Fibroblast of the aortic adventitia (primary cell): ENCODE results near the gene ZC3H11A. TPM values are rescaled to one million over a fixed set of nuclear protein-coding genes. Genes with fewer than 3 reads are reported as not detected.

Experiments used
- DNase-seq: peaks from one replicate; pipeline ENCODE4 v3.0.0-alpha.2; 2010; ENCODE audit warnings: low read depth
- H3K4me3 ChIP-seq: 2 replicates; pipeline ENCODE4 v1.5.1; 2011; ENCODE audit warnings: low read depth, mild to moderate bottlenecking, control low read depth, low read length, moderate library complexity
- CTCF ChIP-seq: IDR thresholded peaks from 2 replicates; pipeline ENCODE4 v1.5.1; 2011; ENCODE audit warnings: mild to moderate bottlenecking, low read length, control low read depth, inconsistent platforms; ENCODE audit not compliant: insufficient read depth
- total RNA-seq: library from RNA; depleted of rRNA; stranded (reverse); fragments of >200 nt; gene quantifications from 2 replicates; pipeline ENCODE4 v1.2.3, GENCODE V29; 2012; ENCODE audit warnings: low replicate concordance

ZC3H11A gene
- total RNA-seq, 1 donor: 108 TPM

- TF ChIP-seq CTCF: no peak
- DNase-seq: peak; percentile 88
- no peak overlapping the region for H3K4me3 ChIP-seq
Observed at GRCh38 chr1:203769505-203770343, 25.7 kb upstream of the ZC3H11A start.

GRCh38 chr1:203771901-203772301 lies 23.5 kb upstream of the ZC3H11A start:
- no peak for TF ChIP-seq CTCF
- H3K4me3 ChIP-seq: no peak overlapping the region
- DNase-seq: peak; percentile 42

GRCh38 chr1:203772836-203773235 lies 22.6 kb upstream of the ZC3H11A start:
- H3K4me3 ChIP-seq: no peak overlapping the region
- DNase-seq: no peak
- no peak for TF ChIP-seq CTCF

GRCh38 chr1:203776636-203777035 lies 18.8 kb upstream of the ZC3H11A start:
- H3K4me3 ChIP-seq: no peak overlapping the region
- TF ChIP-seq CTCF: no peak
- no peak for DNase-seq

GRCh38 chr1:203777596-203777995 lies 17.8 kb upstream of the ZC3H11A start:
- no peak for TF ChIP-seq CTCF
- no peak overlapping the region for H3K4me3 ChIP-seq
- DNase-seq: no peak

- TF ChIP-seq CTCF: no peak
- no peak for DNase-seq
- no peak overlapping the region for H3K4me3 ChIP-seq
Observed at GRCh38 chr1:203778146-203778545, 17.3 kb upstream of the ZC3H11A start.

- no peak for DNase-seq
- no peak overlapping the region for H3K4me3 ChIP-seq
- no peak for TF ChIP-seq CTCF
Observed at GRCh38 chr1:203778789-203779188, 16.6 kb upstream of the ZC3H11A start.
